KMS-11 (cell line): Measurements from ENCODE around the gene ACTN4.

Experiments
- H2AFZ ChIP-seq: fragments of 200-600 bp; sonication (generic); 2 replicates; pipeline ENCODE4 v1.6.1; 2016; ENCODE audit warnings: antibody characterized with exemption, mixed run types, low read depth
- H3K27ac ChIP-seq: fragments of 200-600 bp; sonication (generic); 2 replicates; pipeline ENCODE4 v1.6.1; 2016; ENCODE audit warnings: mild to moderate bottlenecking, mixed run types
- H3K27me3 ChIP-seq: fragments of 200-600 bp; sonication (generic); 2 replicates; pipeline ENCODE4 v1.6.1; 2017; ENCODE audit warnings: mild to moderate bottlenecking, low read depth, mixed run types, moderate library complexity; ENCODE audit not compliant: insufficient read depth
- H3K36me3 ChIP-seq: fragments of 200-600 bp; sonication (generic); 2 replicates; pipeline ENCODE4 v1.6.1; 2017; ENCODE audit warnings: mild to moderate bottlenecking, mixed run types; ENCODE audit not compliant: insufficient read depth
- H3K4me1 ChIP-seq: fragments of 200-600 bp; sonication (generic); 2 replicates; pipeline ENCODE4 v1.6.1; 2016; ENCODE audit warnings: mild to moderate bottlenecking, low read depth, mixed run types; ENCODE audit not compliant: poor library complexity, severe bottlenecking
- H3K4me2 ChIP-seq: fragments of 200-600 bp; sonication (generic); 2 replicates; pipeline ENCODE4 v1.7.0; 2016; ENCODE audit warnings: mild to moderate bottlenecking, mixed run types
- H3K4me3 ChIP-seq: fragments of 200-600 bp; sonication (generic); IDR thresholded peaks from 2 replicates; pipeline ENCODE4 v1.6.1; 2017; ENCODE audit warnings: low read depth, low read length, mixed read lengths; ENCODE audit not compliant: insufficient read depth
- H3K79me2 ChIP-seq: fragments of 200-600 bp; sonication (generic); 2 replicates; pipeline ENCODE4 v1.6.1; 2016; ENCODE audit warnings: low read depth, mixed run types; ENCODE audit not compliant: insufficient read depth
- H3K9ac ChIP-seq: fragments of 200-600 bp; sonication (generic); 2 replicates; pipeline ENCODE4 v1.6.1; 2016; ENCODE audit warnings: mild to moderate bottlenecking, mixed run types
- H4K20me1 ChIP-seq: fragments of 200-600 bp; sonication (generic); 2 replicates; pipeline ENCODE4 v1.6.1; 2016; ENCODE audit warnings: mild to moderate bottlenecking, mixed run types; ENCODE audit not compliant: insufficient read depth
- CTCF ChIP-seq: fragments of 200-600 bp; sonication (generic); conservative IDR thresholded peaks from 2 replicates; pipeline ENCODE4 v1.6.1; 2017; ENCODE audit warnings: low read depth, mild to moderate bottlenecking, antibody characterized with exemption, low read length, moderate library complexity, mixed read lengths

ACTN4 gene

GRCh38 chr19:38665219-38665931, 17.9 kb downstream of the ACTN4 start:
- no peak overlapping the region for H3K4me2 ChIP-seq
- H3K79me2 ChIP-seq = peaks cover 66% of the 10 kb centered on the region
- no peaks in the 10 kb centered on the region for H3K27me3 ChIP-seq
- peaks cover 5% of the 10 kb centered on the region for H3K4me1 ChIP-seq
- no peaks in the 10 kb centered on the region for H4K20me1 ChIP-seq
- no peak for TF ChIP-seq CTCF
- H3K4me3 ChIP-seq = no peak overlapping the region
- H2AFZ ChIP-seq = no peak overlapping the region
- H3K9ac ChIP-seq = no peak overlapping the region
- H3K36me3 ChIP-seq = no peaks in the 10 kb centered on the region
- no peak overlapping the region for H3K27ac ChIP-seq

- Histone ChIP-seq H3K79me2 (peaks cover 59% of the 10 kb centered on the region), H3K9ac (no peak overlapping the region), H3K4me1 (peaks cover 5% of the 10 kb centered on the region), H4K20me1 (no peaks in the 10 kb centered on the region), H3K36me3 (no peaks in the 10 kb centered on the region), H3K27me3 (no peaks in the 10 kb centered on the region), H3K27ac (no peak overlapping the region), H3K4me2 (no peak overlapping the region), H3K4me3 (no peak overlapping the region), H2AFZ (no peak overlapping the region)
- no peak for TF ChIP-seq CTCF
Measured at GRCh38 chr19:38665950-38666662, 18.7 kb downstream of the ACTN4 start.

- H4K20me1 ChIP-seq = no peaks in the 10 kb centered on the region
- TF ChIP-seq CTCF = no peak
- H3K79me2 ChIP-seq = peaks cover 59% of the 10 kb centered on the region
- H3K27ac ChIP-seq = no peak overlapping the region
- no peak overlapping the region for H3K4me3 ChIP-seq
- no peaks in the 10 kb centered on the region for H3K27me3 ChIP-seq
- H2AFZ ChIP-seq = no peak overlapping the region
- H3K9ac ChIP-seq = no peak overlapping the region
- no peaks in the 10 kb centered on the region for H3K36me3 ChIP-seq
- no peak overlapping the region for H3K4me2 ChIP-seq
- H3K4me1 ChIP-seq = peaks cover 5% of the 10 kb centered on the region
Measured at GRCh38 chr19:38666663-38667511, 19.4 kb downstream of the ACTN4 start.

GRCh38 chr19:38667661-38668171, 20.3 kb downstream of the ACTN4 start:
- Histone ChIP-seq H3K27me3 (no peaks in the 10 kb centered on the region), H3K79me2 (peaks cover 55% of the 10 kb centered on the region), H3K27ac (no peak overlapping the region), H3K4me2 (no peak overlapping the region), H3K4me3 (no peak overlapping the region), H3K36me3 (no peaks in the 10 kb centered on the region), H3K4me1 (peaks cover 5% of the 10 kb centered on the region), H2AFZ (no peak overlapping the region), H4K20me1 (no peaks in the 10 kb centered on the region), H3K9ac (no peak overlapping the region)
- no peak for TF ChIP-seq CTCF
